Neural cell (in vitro differentiated cells): ENCODE results near the gene ARSK. TPM values are rescaled to one million over a fixed set of nuclear protein-coding genes. Genes with fewer than 3 reads are reported as not detected.

Experiments used
- H2AFZ ChIP-seq: fragments of 200-600, 300-800 bp; sonication (generic), shearing (Covaris generic); 2 replicates; pipeline ENCODE4 v1.6.0; 2014; ENCODE audit warnings: low read depth, mild to moderate bottlenecking, antibody characterized with exemption, low read length, moderate library complexity
- H3F3A ChIP-seq: fragments of 200-600 bp; shearing (Covaris generic); 2 replicates; pipeline ENCODE4 v1.6.1; 2016; ENCODE audit warnings: mild to moderate bottlenecking, moderate library complexity, mixed read lengths, antibody characterized with exemption, low read length; ENCODE audit not compliant: insufficient read depth, poor library complexity, severe bottlenecking
- H3K27ac ChIP-seq: fragments of 200-600, 300-800 bp; sonication (generic), shearing (Covaris generic); 2 replicates; pipeline ENCODE4 v1.5.1; 2014; ENCODE audit warnings: mild to moderate bottlenecking, low read length, moderate library complexity
- H3K27me3 ChIP-seq: fragments of 300-800, 200-600 bp; sonication (generic), shearing (Covaris generic); 2 replicates; pipeline ENCODE4 v1.6.0; 2014; ENCODE audit warnings: mild to moderate bottlenecking, low read depth, low read length, moderate library complexity; ENCODE audit not compliant: insufficient read depth
- H3K36me3 ChIP-seq: fragments of 300-800, 200-600 bp; sonication (generic), shearing (Covaris generic); 2 replicates; pipeline ENCODE4 v1.5.1; 2014; ENCODE audit warnings: mild to moderate bottlenecking, antibody characterized with exemption, low read length, moderate library complexity; ENCODE audit not compliant: insufficient read depth
- H3K4me2 ChIP-seq: fragments of 300-800, 200-600 bp; sonication (generic), shearing (Covaris generic); 2 replicates; pipeline ENCODE4 v1.6.0; 2014; ENCODE audit warnings: mild to moderate bottlenecking, low read length
- H3K4me3 ChIP-seq: fragments of 300-800, 200-600 bp; sonication (generic), shearing (Covaris generic); 2 replicates; pipeline ENCODE4 v1.5.1; 2014; ENCODE audit warnings: mild to moderate bottlenecking, low read length, moderate library complexity
- H3K79me2 ChIP-seq: fragments of 200-600 bp; shearing (Covaris generic); replicated peaks from 2 replicates; pipeline ENCODE4 v1.6.0; 2014; ENCODE audit warnings: mild to moderate bottlenecking, low read length, moderate library complexity; ENCODE audit not compliant: insufficient read depth
- H3K9ac ChIP-seq: fragments of 300-800, 200-600 bp; sonication (generic), shearing (Covaris generic); 2 replicates; pipeline ENCODE4 v1.6.1; 2016; ENCODE audit warnings: mild to moderate bottlenecking, low read length, mixed read lengths
- H3K9me2 ChIP-seq: fragments of 200-600 bp; shearing (Covaris generic); 2 replicates; pipeline ENCODE4 v1.6.1; 2016; ENCODE audit warnings: mild to moderate bottlenecking, low read length, mixed read lengths; ENCODE audit not compliant: insufficient read depth
- H3K9me3 ChIP-seq: fragments of 200-600, 300-800 bp; sonication (generic), shearing (Covaris generic); 2 replicates; pipeline ENCODE4 v1.6.1; 2016; ENCODE audit warnings: mild to moderate bottlenecking, mixed run types, low read length, moderate library complexity, mixed read lengths
- H4K20me1 ChIP-seq: fragments of 200-600 bp; shearing (Covaris generic); 2 replicates; pipeline ENCODE4 v1.6.1; 2016; ENCODE audit warnings: mild to moderate bottlenecking, mixed run types; ENCODE audit not compliant: insufficient read depth
- EZH2 ChIP-seq: fragments of 200-600, 300-800 bp; shearing (Covaris generic), sonication (generic); IDR thresholded peaks from 2 replicates; pipeline ENCODE4 v1.6.1; 2014; ENCODE audit warnings: antibody characterized with exemption, low read length, borderline replicate concordance, mild to moderate bottlenecking; ENCODE audit not compliant: insufficient read depth, poor library complexity, severe bottlenecking
- MXI1 ChIP-seq: fragments of 450-650 bp; conservative IDR thresholded peaks from 2 replicates; pipeline ENCODE4 v1.6.1; 2014; ENCODE audit warnings: antibody characterized with exemption, mild to moderate bottlenecking; ENCODE audit not compliant: poor library complexity, severe bottlenecking
- POLR2AphosphoS5 ChIP-seq: IDR thresholded peaks from 2 replicates; pipeline ENCODE4 v1.6.1; 2012
- RAD21 ChIP-seq: fragments of 450-650 bp; conservative IDR thresholded peaks from 2 replicates; pipeline ENCODE4 v1.6.1; 2014; ENCODE audit warnings: antibody characterized with exemption, mild to moderate bottlenecking, moderate library complexity
- SMC3 ChIP-seq: fragments of 450-650 bp; conservative IDR thresholded peaks from 2 replicates; pipeline ENCODE4 v1.6.1; 2014; ENCODE audit warnings: antibody characterized with exemption, mild to moderate bottlenecking, moderate library complexity; ENCODE audit not compliant: poor library complexity
- TAF1 ChIP-seq: IDR thresholded peaks from 2 replicates; pipeline ENCODE4 v1.6.1; 2012; ENCODE audit warnings: low read depth
- polyA plus RNA-seq: library from polyadenylated mRNA; depleted of rRNA; stranded (reverse); fragments of >200 nt; gene quantifications from 2 replicates; pipeline ENCODE4 v1.2.3, GENCODE V29; 2014
- TF ChIP-seq, protein P1 (sequence below): fragments of 450-650 bp; IDR thresholded peaks from 2 replicates; pipeline ENCODE4 v1.5.1; 2014; ENCODE audit warnings: antibody characterized with exemption, mild to moderate bottlenecking, moderate library complexity; ENCODE audit not compliant: poor library complexity, severe bottlenecking
- TF ChIP-seq, protein P2 (sequence below): IDR thresholded peaks from 2 replicates; pipeline ENCODE4 v1.6.1; 2012; ENCODE audit warnings: borderline replicate concordance

The ARSK gene
- polyA plus RNA-seq, 1 donor from 2014 or later: 2.8 TPM

DNA sequence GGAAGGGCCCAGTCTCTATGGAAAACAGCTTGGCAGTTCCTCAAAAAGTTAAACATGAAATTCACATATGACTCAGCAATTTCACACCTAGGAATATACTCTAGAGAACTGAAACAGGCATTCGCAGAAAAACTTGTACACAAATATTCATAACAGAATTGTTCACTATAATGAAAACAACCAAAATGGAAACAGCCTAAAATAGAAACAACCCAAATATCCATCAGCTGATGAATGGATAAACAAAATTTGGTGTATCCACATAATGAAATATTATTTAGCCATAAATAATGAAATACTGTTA is 60.2 kb downstream of the ARSK start:
- H3K9ac ChIP-seq: no peak overlapping the region
- no peak for TF ChIP-seq MXI1
- no peak for TF ChIP-seq POLR2AphosphoS5
- TF ChIP-seq, protein P1, sequence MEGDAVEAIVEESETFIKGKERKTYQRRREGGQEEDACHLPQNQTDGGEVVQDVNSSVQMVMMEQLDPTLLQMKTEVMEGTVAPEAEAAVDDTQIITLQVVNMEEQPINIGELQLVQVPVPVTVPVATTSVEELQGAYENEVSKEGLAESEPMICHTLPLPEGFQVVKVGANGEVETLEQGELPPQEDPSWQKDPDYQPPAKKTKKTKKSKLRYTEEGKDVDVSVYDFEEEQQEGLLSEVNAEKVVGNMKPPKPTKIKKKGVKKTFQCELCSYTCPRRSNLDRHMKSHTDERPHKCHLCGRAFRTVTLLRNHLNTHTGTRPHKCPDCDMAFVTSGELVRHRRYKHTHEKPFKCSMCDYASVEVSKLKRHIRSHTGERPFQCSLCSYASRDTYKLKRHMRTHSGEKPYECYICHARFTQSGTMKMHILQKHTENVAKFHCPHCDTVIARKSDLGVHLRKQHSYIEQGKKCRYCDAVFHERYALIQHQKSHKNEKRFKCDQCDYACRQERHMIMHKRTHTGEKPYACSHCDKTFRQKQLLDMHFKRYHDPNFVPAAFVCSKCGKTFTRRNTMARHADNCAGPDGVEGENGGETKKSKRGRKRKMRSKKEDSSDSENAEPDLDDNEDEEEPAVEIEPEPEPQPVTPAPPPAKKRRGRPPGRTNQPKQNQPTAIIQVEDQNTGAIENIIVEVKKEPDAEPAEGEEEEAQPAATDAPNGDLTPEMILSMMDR: no peak
- no peaks in the 10 kb centered on the region for H3K79me2 ChIP-seq
- no peaks in the 10 kb centered on the region for H3K9me3 ChIP-seq
- H3F3A ChIP-seq: no peaks in the 10 kb centered on the region
- H3K9me2 ChIP-seq: no peaks in the 10 kb centered on the region
- no peaks in the 10 kb centered on the region for H3K36me3 ChIP-seq
- H3K4me3 ChIP-seq: no peak overlapping the region
- no peak overlapping the region for H3K27ac ChIP-seq
- H3K27me3 ChIP-seq: peaks cover 26% of the 10 kb centered on the region
- no peak overlapping the region for H3K4me2 ChIP-seq
- no peak overlapping the region for H2AFZ ChIP-seq
- H4K20me1 ChIP-seq: no peaks in the 10 kb centered on the region

DNA sequence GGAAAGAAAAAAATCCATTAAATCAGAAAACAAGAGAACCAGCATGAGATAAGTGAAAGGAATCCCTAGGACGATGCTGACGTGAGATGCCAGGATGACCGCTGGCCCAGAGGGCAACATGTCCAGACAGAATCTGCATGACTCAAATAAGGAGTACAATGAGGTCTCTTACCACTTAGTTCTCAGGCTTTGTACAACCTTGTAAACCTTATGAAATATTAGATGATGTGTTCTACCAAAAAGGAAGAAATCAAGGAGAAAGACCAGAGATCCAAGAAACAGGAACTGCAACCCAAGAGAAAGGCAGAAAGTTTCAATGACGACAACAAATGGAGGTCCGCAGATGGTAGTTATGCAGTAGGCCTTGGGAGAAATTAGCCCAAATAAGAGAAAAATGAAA is 62.2 kb downstream of the ARSK start:
- Histone ChIP-seq H2AFZ (no peak overlapping the region), H3K27me3 (peaks cover 30% of the 10 kb centered on the region), H3K4me2 (no peak overlapping the region), H3K9ac (no peak overlapping the region), H3K9me2 (no peaks in the 10 kb centered on the region), H4K20me1 (no peaks in the 10 kb centered on the region), H3K27ac (no peak overlapping the region), H3K4me3 (no peak overlapping the region), H3K79me2 (no peaks in the 10 kb centered on the region), H3K9me3 (no peaks in the 10 kb centered on the region), H3F3A (peaks cover 3% of the 10 kb centered on the region), H3K36me3 (no peaks in the 10 kb centered on the region)
- no peak for TF ChIP-seq EZH2
- no peak for TF ChIP-seq RAD21
- no peak for TF ChIP-seq MXI1
- TF ChIP-seq, protein P1: no peak
- TF ChIP-seq, protein P2, sequence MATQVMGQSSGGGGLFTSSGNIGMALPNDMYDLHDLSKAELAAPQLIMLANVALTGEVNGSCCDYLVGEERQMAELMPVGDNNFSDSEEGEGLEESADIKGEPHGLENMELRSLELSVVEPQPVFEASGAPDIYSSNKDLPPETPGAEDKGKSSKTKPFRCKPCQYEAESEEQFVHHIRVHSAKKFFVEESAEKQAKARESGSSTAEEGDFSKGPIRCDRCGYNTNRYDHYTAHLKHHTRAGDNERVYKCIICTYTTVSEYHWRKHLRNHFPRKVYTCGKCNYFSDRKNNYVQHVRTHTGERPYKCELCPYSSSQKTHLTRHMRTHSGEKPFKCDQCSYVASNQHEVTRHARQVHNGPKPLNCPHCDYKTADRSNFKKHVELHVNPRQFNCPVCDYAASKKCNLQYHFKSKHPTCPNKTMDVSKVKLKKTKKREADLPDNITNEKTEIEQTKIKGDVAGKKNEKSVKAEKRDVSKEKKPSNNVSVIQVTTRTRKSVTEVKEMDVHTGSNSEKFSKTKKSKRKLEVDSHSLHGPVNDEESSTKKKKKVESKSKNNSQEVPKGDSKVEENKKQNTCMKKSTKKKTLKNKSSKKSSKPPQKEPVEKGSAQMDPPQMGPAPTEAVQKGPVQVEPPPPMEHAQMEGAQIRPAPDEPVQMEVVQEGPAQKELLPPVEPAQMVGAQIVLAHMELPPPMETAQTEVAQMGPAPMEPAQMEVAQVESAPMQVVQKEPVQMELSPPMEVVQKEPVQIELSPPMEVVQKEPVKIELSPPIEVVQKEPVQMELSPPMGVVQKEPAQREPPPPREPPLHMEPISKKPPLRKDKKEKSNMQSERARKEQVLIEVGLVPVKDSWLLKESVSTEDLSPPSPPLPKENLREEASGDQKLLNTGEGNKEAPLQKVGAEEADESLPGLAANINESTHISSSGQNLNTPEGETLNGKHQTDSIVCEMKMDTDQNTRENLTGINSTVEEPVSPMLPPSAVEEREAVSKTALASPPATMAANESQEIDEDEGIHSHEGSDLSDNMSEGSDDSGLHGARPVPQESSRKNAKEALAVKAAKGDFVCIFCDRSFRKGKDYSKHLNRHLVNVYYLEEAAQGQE: no peak
- no peak for TF ChIP-seq TAF1
- no peak for TF ChIP-seq SMC3
